Adrenal gland (tissue), 12 donors: ENCODE measurements around the gene ARFGAP1. TPM values are rescaled to one million over a fixed set of nuclear protein-coding genes. Genes with fewer than 3 reads are reported as not detected.

Experiments
- DNase-seq, 7 donors: peaks; one replicate each; pipeline ENCODE4 v3.0.0-alpha.2; 2019 to 2020
- H3K27ac ChIP-seq, 5 donors: fragments of 200-600 bp; sonication (generic) in 4 of 5; 1 replicate in 3 of 5; 2 replicates in 2 of 5; pipeline versions ENCODE4 v1.5.1 to v1.8.0; 2016 to 2020; ENCODE audit warnings: mild to moderate bottlenecking in 1 of 5
- H3K27me3 ChIP-seq: fragments of 200-600 bp; 2 replicates; pipeline ENCODE4 v1.8.0; 2021
- H3K36me3 ChIP-seq, 2 donors: fragments of 200-600 bp; replicated peaks in 1 of 2; 1 replicate in 1 of 2; 2 replicates in 1 of 2; pipeline versions ENCODE4 v1.5.1 to v1.8.0; 2018 to 2022
- H3K4me1 ChIP-seq, 2 donors: fragments of 200-600 bp; replicated peaks in 1 of 2; 1 replicate in 1 of 2; 2 replicates in 1 of 2; pipeline versions ENCODE4 v1.5.1 to v1.8.0; 2018 to 2021
- H3K4me3 ChIP-seq, 4 donors: fragments of 200-600 bp; sonication (generic) in 3 of 4; one replicate each; pipeline ENCODE4 v1.5.1; 2016 to 2018
- H3K9me3 ChIP-seq, 3 donors: fragments of 200-600 bp; sonication (generic) in 1 of 3; replicated peaks in 1 of 3; 1 replicate in 2 of 3; 2 replicates in 1 of 3; pipeline versions ENCODE4 v1.5.1 to v1.8.0; 2016 to 2021
- CTCF ChIP-seq, 6 experiments: fragments of 450-650 bp in 4 of 6; fragments of 200-600 bp in 2 of 6; sonication (generic) in 1 of 6; IDR thresholded peaks; 1 replicate in 5 of 6; 2 replicates in 1 of 6; pipeline versions ENCODE4 v1.5.1 to v1.8.0; 2016 to 2021; ENCODE audit warnings: antibody characterized with exemption in 6 of 6, mild to moderate bottlenecking in 2 of 6, moderate library complexity in 1 of 6
- POLR2A ChIP-seq, 2 donors: fragments of 450-650 bp; IDR thresholded peaks; one replicate each; pipeline ENCODE4 v1.6.1; 2017; ENCODE audit warnings: antibody characterized with exemption in 2 of 2, mild to moderate bottlenecking in 2 of 2, moderate library complexity in 1 of 2
- WGBS, 4 donors: extraction: QIAGEN DNeasy Blood & Tissue Kit in 2 of 4; methylation state at CpG; one replicate each; pipeline versions ENCODE4 v1.1.5 to v1.1.7; 2013 to 2017; 5-methylcytosine and 5-hydroxymethylcytosine counted together
- intact Hi-C, 2 donors: fragments of 100-400 bp; cut with DNase I; formaldehyde crosslinking; loops; one replicate each; pipeline versions ENCODE4 v1.14.1 to v1.15.0; 2022 to 2023
- polyA plus RNA-seq, 3 donors: library from polyadenylated mRNA; stranded (reverse); fragments of 200-250 nt in 2 of 3; fragments of 350-450 nt in 1 of 3; fragmentation: Illumina TruSeq in 1 of 3; extraction: RNeasy Lipid Tissue Mini Kit (QIAGEN cat#74804) in 1 of 3; gene quantifications; one replicate each; pipeline ENCODE4 v1.2.3, GENCODE V29; 2013 to 2014
- total RNA-seq, 9 donors: library from RNA; depleted of rRNA in 4 of 9; stranded (reverse); fragments of >200 nt in 4 of 9; fragments of 120-200 nt in 1 of 9; fragmentation: NEBNext Ultra II Directional in 1 of 9; extraction: Animal tissue kit (Norgen Biotek cat#: 25700) in 1 of 9; gene quantifications; one replicate each; pipeline versions ENCODE4 v1.1.0 to v1.2.4, GENCODE V29; 2013 to 2023
- donor health status: healthy with polysubstance abuse.
- donor health status: Bipolar disorder and iron deficiency.
- donor health status: DM: yes; HTN: yes; CAD: no.
- donor health status: DM: no; HTN: no; CAD: no.
- donor health status: DM: no; HTN: no; CAD: no.
- donor health status: DM: yes; HTN: yes; CAD: no.

Gene ARFGAP1
- total and polyA plus RNA-seq, 12 donors = 13.0 to 286 (median 61.5) TPM

GRCh38 chr20:63233924-63234323 is 38.7 kb upstream of the ARFGAP1 start:
- Histone ChIP-seq H3K27ac (no peak overlapping the region), H3K36me3 (no peaks in the 10 kb centered on the region), H3K27me3 (peaks cover 4% of the 10 kb centered on the region), H3K4me3 (no peak overlapping the region), H3K4me1 (no peaks in the 10 kb centered on the region), H3K9me3 (no peaks in the 10 kb centered on the region)
- DNase-seq = no peak
- intact Hi-C loops = loop anchor here in 1 of 2 donors (5.0 kb wide), 2 partner anchors 52 to 177 kb away; no protein-coding TSS in a partner anchor
- 78 to 91% (median 82%) methylated on average over 7 to 17 of the region's 17 CpGs for WGBS, 4 donors
- TF ChIP-seq POLR2A (IDR thresholded peaks at IDR 0.05) (no peak), CTCF (IDR thresholded peaks at IDR 0.05) (no peak)

- no peak for DNase-seq
- H3K4me3 ChIP-seq = no peak overlapping the region
- H3K4me1 ChIP-seq = no peaks in the 10 kb centered on the region
- TF ChIP-seq POLR2A (IDR thresholded peaks at IDR 0.05) = no peak
- no peak for TF ChIP-seq CTCF (IDR thresholded peaks at IDR 0.05)
- no peaks in the 10 kb centered on the region for H3K9me3 ChIP-seq
- 36 to 39% (median 36%) methylated on average over 6 to 20 of the region's 20 CpGs for WGBS, 4 donors
- intact Hi-C loops = loop anchor here in 1 of 2 donors (5.0 kb wide), 2 partner anchors 53 to 178 kb away; no protein-coding TSS in a partner anchor
- H3K27ac ChIP-seq = no peak overlapping the region
- H3K27me3 ChIP-seq = peaks cover 4% of the 10 kb centered on the region
- H3K36me3 ChIP-seq = no peaks in the 10 kb centered on the region
Measured at GRCh38 chr20:63234693-63235398, 37.8 kb upstream of the ARFGAP1 start.

- intact Hi-C loops = no loop called here
- WGBS, 4 donors = 25 to 43% (median 39%) methylated on average over 12 to 16 of the region's 17 CpGs
- Histone ChIP-seq H3K27me3 (peaks cover 4% of the 10 kb centered on the region), H3K4me1 (no peaks in the 10 kb centered on the region), H3K4me3 (no peak within 1 kb of the TSS), H3K27ac (no peak within 1 kb of the TSS), H3K36me3 (no peaks in the 10 kb centered on the region), H3K9me3 (no peaks in the 10 kb centered on the region)
- TF ChIP-seq POLR2A (IDR thresholded peaks at IDR 0.05) = no peak
- TF ChIP-seq CTCF (IDR thresholded peaks at IDR 0.05) = no peak
- peak in 2 of 7 donors; percentile 13 to 33 for DNase-seq
Measured at GRCh38 chr20:63235399-63235983, 37.1 kb upstream of the ARFGAP1 start, which contains the start of gene BIRC7. BIRC7 (plus strand) TSS chr20:63235905; CDS start chr20:63236097, 192 bp downstream.

- intact Hi-C loops = no loop called here
Measured at GRCh38 chr20:63236116-63236837, 36.3 kb upstream of the ARFGAP1 start.

More at GRCh38 chr20:63236116-63236837, 36.3 kb upstream of the ARFGAP1 start:
- no peak for TF ChIP-seq POLR2A (IDR thresholded peaks at IDR 0.05)
- TF ChIP-seq CTCF (IDR thresholded peaks at IDR 0.05) = no peak
- no peaks in the 10 kb centered on the region for H3K9me3 ChIP-seq
- H3K27me3 ChIP-seq = peaks cover 4% of the 10 kb centered on the region
- H3K27ac ChIP-seq = no peak overlapping the region
- H3K36me3 ChIP-seq = no peaks in the 10 kb centered on the region
- no peak overlapping the region for H3K4me3 ChIP-seq
- no peaks in the 10 kb centered on the region for H3K4me1 ChIP-seq
- 84 to 90% (median 87%) methylated on average over 5 to 26 of the region's 26 CpGs for WGBS, 4 donors
- no peak for DNase-seq
